Measurements from ENCODE around the gene GPC5.
"Not testable (repeated sequence)": the region's sequence is repeated elsewhere in the genome, so short reads cannot be mapped to it uniquely, and the experiment has no call there.

The GPC5 gene

DNA sequence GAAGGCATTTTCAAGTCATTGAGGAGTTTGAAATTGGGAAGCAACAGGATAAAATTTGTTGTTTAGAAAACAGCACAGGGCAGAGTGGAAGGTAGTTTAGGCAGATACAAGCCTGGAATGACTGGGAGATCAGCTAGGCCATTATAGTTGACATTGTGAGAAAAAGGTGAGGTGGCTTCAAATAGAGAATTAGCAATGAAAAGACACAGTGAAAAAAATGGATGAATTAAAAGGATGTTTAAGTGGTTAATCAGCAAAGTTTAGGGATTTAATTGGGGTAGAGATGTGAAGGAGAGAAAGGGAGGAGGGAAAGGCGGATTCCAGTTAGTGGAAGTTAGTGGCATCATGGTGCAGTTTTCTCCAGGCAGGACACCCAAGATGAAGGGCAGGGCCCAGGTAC, 1257.7 kb downstream of the GPC5 start:
- no peak for DNase-seq (ENCODE audit: low spot score)

DNA sequence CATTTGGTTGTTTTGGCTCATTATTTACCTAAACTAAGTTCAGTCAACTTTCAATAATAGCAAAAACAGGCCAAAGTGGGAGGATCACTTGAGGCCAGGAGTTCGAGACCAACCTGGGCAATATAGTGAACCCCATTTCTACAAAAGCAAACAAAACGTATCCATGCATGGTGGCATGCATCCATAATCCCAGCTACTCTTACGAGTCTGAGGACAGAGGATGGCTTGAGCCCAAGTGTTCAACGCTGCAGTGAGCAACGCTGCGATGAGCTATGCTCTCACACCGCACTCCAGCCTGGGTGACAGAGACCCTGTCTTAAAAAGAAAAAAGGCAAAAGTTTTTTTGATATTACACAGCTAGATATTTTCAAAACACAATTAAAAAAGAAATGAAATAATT, 1258.2 kb downstream of the GPC5 start:
- DNase-seq (ENCODE audit: low spot score), result no peak

- DNase-seq (ENCODE audit: low spot score), result no peak
Observed at GRCh38 chr13:92657565-92657964, 1259.1 kb downstream of the GPC5 start.

DNA sequence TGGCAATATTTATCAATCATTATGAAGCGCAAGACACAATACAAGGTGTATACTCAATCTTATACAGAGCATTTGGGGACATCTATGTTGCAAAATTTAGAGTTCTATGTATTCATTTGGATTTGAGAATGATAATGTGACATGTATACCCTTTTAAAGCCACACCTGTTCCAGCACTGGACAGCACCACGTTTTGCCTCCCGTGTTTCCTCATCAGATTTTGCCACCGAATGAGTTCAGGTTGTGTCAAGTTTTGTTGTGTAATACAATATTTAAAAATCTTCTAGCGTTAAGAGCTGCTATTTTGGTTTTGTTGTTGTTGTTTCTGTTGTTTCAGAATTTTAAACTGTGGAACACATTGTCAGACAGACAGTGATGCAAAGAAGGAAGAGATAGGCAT, 1259.9 kb downstream of the GPC5 start:
- DNase-seq (ENCODE audit: low spot score), result no peak

DNA sequence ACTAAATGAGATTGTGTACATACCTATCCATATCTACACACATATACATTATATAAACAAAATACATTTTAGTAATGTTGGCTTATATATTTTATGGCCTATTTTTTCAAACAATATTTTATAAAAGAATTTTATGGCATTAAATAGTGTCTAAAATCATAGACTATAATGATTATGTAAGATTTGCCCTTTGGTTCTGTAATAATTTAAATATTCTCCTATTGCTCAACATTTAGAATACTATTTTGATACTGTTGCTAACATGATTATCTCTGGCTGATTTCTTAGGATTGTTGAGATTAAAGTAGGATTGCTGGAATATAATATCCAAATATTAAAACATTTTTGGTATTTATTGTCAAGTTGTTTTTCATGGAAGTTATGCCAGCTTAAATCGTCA, 1263.0 kb downstream of the GPC5 start:
- no peak for DNase-seq (ENCODE audit: low spot score)

DNA sequence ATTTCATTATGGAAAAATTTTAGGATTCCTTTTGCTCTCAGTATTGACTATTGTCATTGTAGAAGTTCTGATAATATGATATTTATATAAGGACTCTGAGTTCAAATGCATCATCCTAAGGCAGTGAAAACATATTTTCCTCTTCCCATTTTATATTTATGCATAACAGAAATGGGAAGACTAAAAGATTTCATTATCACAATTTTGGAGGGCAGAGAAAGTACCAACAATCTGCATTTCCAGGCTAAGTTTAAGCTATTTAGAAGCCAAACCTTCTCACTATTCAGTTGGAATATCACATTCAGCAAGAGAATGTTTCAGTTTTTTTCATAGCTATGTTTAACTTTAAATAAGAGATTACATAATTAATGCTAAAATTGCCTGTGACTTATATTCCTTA, 1269.7 kb downstream of the GPC5 start:
- no peak for DNase-seq (ENCODE audit: low spot score)

GRCh38 chr13:92670096-92670495, 1271.7 kb downstream of the GPC5 start:
- no peak for DNase-seq (ENCODE audit: low spot score)

GRCh38 chr13:92671821-92672220, 1273.4 kb downstream of the GPC5 start:
- no peak for DNase-seq (ENCODE audit: low spot score)

GRCh38 chr13:92676246-92676645, 1277.8 kb downstream of the GPC5 start:
- no peak for DNase-seq (ENCODE audit: low spot score)

DNA sequence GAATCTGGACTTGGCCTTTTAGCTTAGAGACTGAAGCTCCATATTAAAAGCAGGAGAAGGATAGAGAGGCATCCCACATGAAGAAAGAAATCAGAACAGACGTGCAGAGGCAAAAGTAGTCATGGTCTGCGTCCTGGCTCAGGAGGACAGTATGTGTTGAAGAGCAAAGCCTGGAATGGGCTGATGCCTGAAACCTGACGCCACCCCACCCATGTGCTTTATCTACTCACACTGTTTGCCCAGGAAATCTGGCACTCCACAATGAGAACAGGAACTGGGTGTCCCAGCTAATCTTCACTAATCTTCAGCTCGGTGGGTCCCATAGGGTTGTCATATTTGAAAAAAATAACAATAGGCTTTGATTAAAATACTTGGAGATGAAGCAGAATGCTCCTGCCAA, 1279.2 kb downstream of the GPC5 start:
- DNase-seq (ENCODE audit: low spot score), result no peak

DNA sequence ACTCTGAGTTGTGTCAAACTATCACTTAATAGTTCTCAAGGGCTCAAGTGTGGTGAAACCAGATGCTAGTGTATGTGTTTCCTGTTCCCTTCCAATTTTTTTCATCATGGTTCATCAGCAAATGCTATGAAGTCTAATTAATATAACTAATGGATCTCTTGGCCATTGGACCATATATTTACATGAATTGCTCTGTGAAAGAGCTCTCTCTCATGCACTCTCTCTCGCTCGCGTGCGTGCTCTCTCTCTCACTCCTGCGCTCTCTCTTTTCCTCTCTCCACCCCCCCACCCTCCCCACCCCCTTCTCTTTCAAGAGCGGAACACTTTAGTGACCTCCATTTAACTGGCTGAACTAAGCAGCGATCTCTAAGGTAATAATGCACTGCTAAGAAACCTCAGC, 1281.2 kb downstream of the GPC5 start:
- no peak for DNase-seq (ENCODE audit: low spot score)

- no peak for DNase-seq (ENCODE audit: low spot score)
Observed at GRCh38 chr13:92681239-92681638, 1282.8 kb downstream of the GPC5 start.

GRCh38 chr13:92682832-92683517, 1284.6 kb downstream of the GPC5 start:
- no peak for DNase-seq (ENCODE audit: low spot score)

DNA sequence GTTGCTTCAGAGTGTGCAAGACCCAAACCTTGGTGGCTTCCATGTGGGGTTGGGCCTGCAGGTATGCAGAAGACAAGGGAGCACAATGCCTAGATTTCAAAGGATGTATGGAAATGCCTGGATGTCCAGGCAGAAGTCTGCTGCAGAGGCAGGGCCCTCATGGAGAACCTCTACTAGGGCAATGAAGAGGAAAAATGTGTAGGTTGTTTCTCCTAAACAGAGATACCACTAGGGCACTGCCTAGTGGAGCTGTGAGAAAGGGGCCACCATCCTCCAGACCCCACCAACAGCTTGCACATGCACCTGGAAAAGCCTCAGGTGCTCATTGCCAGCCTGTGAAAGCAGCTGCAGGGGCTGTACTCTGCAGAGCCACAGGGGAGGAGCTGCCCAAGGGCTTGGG, 1295.6 kb downstream of the GPC5 start:
- no peak for DNase-seq (ENCODE audit: low spot score)

- not testable (repeated sequence) for DNase-seq (ENCODE audit: low spot score)
Observed at GRCh38 chr13:92695827-92696226, 1297.4 kb downstream of the GPC5 start.

DNA sequence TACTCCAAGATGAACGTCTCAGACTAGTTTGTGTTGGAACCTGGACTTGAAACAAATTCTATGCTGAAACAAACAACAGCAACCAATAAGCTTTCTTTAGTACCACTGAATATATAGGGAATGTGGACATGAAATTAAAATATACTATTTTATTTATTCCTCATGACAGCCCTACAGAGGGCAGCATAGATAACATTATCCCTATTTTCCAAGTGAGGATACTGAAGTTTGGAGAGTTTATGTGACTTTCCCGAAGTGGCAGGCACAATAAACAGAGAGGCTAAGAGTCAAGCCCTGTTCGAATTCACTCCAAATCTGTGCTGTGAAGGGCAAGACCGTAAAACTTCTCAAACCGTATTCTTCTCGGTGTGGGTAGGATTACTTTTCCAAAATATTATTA, 1318.3 kb downstream of the GPC5 start:
- no peak for DNase-seq (ENCODE audit: low spot score)

DNA sequence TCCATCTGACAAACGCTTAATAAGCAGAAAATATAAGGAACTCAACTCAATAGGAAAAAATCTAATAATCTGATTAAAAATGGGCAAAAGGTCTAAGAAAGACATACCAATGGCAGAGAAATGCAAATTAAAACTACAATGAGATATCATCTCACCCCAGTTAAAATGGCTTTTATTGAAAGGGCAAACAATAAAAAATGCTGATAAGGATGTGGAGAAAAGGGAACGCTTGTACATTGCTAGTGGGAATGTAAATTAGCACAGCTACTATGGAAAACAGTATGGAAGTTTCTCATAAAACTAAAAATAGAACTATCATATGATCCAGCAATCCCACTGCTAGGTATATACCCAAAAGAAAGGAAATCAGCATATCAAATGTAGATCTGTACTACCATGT, 1319.4 kb downstream of the GPC5 start:
- no peak for DNase-seq (ENCODE audit: low spot score)

GRCh38 chr13:92719868-92720267, 1321.4 kb downstream of the GPC5 start:
- DNase-seq (ENCODE audit: low spot score), result no peak

- no peak for DNase-seq (ENCODE audit: low spot score)
Observed at GRCh38 chr13:92721620-92722019, 1323.2 kb downstream of the GPC5 start.

DNA sequence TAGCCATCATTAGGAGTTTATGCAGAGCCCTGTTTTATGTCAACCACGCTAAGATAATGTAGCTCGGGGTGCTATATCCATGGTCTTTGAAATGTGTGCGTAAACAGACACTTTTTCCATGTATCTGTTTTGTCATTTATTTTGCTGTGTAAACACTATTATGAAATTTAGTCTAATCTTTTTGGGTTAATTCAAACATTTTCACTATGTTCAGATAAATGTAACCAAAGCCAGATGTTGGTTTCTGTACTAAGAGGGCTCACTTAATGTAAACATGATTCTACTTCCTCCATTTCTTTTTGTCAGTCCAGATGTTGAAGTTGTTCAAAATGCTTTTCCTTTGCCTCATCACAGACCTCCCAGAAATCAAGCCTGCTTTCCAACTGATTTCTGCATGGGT, 1328.7 kb downstream of the GPC5 start:
- no peak for DNase-seq (ENCODE audit: low spot score)

- DNase-seq (ENCODE audit: low spot score), result no peak
Observed at GRCh38 chr13:92734068-92734467, 1335.6 kb downstream of the GPC5 start.

GRCh38 chr13:92734545-92734944, 1336.1 kb downstream of the GPC5 start:
- DNase-seq (ENCODE audit: low spot score), result no peak

GRCh38 chr13:92735909-92736308, 1337.5 kb downstream of the GPC5 start:
- no peak for DNase-seq (ENCODE audit: low spot score)

DNA sequence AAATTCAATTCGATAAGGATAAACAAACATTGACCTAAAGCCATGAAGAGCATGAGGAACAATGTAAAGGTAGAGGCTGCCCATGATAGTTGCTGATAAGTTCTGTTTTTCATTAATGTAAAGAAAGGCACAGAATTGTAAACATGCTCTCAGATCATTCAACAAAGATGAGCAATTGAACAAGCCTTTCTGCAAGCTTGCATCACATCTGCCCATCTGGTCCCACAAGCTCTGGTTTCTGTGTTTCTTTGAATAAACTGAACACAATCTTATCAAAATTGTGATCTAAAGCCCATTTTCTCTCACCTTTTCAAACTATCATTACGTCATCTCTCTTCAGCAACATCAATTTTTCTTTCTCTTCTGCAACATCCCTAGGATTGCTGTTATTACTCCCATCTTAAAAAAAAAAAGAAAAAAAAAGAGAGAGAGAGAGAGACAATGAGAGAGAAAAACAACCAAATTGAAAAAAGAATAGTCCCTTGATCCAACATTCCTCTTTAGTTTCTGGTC, 1340.9 kb downstream of the GPC5 start:
- no peak for DNase-seq (ENCODE audit: low spot score)
